Right atrium auricular region (tissue), 2 donors: ENCODE data around the gene CRACDL. TPM values are rescaled to one million over a fixed set of nuclear protein-coding genes. Genes with fewer than 3 reads are reported as not detected.

ENCODE experiments used
- DNase-seq: peaks from one replicate; pipeline ENCODE4 v3.0.0-alpha.2; 2019; ENCODE audit warnings: low spot score
- H3K27ac ChIP-seq, 2 donors: fragments of 200-600 bp; sonication (generic); 1 replicate in 1 of 2; 2 replicates in 1 of 2; pipeline ENCODE4 v1.5.1; 2016 to 2019
- H3K27me3 ChIP-seq, 2 donors: fragments of 200-600 bp; sonication (generic); one replicate each; pipeline versions ENCODE4 v1.5.1 to v1.6.0; 2017 to 2019
- H3K36me3 ChIP-seq: fragments of 200-600 bp; sonication (generic); one replicate; pipeline ENCODE4 v1.5.1; 2016
- H3K4me1 ChIP-seq, 2 donors: fragments of 200-600 bp; sonication (generic); one replicate each; pipeline versions ENCODE4 v1.5.1 to v1.6.0; 2017 to 2019
- H3K4me3 ChIP-seq, 2 donors: fragments of 200-600 bp; sonication (generic); 1 replicate in 1 of 2; 2 replicates in 1 of 2; pipeline ENCODE4 v1.5.1; 2017 to 2019; ENCODE audit warnings: mild to moderate bottlenecking in 1 of 2, moderate library complexity in 1 of 2
- H3K9me3 ChIP-seq, 2 donors: fragments of 200-600 bp; sonication (generic); one replicate each; pipeline ENCODE4 v1.5.1; 2019
- total RNA-seq, 2 donors: library from RNA; depleted of rRNA; stranded (reverse); fragments of >200 nt; gene quantifications; one replicate each; pipeline ENCODE4 v1.1.0, GENCODE V29; 2016
- TF ChIP-seq, protein P1 (sequence below), 2 donors: fragments of 200-600 bp; sonication (generic); IDR thresholded peaks; one replicate each; pipeline ENCODE4 v1.5.1; 2019; ENCODE audit warnings: antibody characterized with exemption in 2 of 2

Gene CRACDL
- total RNA-seq, 2 donors from 2014 or later, result 5.3 to 7.4 TPM

DNA sequence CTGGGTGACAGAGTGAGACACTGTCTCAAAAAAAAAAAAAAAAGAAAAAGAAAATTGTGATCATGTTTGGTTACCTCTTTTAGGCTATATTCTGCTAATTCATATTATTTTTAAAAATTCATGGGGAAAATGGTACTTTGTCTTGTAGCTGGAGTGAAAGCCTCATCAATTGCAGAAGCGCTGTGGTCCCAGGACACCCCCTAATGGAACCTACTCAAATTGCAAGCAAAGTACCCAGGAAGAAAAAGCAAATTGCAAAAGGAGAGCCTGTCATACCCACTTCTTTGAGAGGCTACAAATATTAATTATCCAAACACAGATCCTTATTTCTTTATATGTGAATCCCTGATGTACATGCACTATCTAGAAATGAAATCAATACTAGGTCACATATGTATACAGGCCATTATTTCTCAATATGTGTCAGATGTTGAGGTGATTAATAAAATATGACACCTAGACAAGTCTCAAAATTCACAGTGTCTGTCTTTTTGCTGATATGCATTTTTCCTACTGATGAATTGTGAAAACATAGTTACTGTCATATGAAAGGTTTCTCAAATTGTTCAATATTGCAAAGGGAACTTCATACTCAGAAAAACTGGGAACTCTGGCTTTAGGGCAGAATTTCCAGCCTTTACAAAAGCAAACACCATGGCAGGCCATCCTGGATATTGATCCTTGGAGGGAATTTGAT lies 12.6 kb downstream of the CRACDL start:
- Histone ChIP-seq H3K9me3 (peaks cover 0 to 5% of the 10 kb centered on the region in 2 donors), H3K36me3 (no peaks in the 10 kb centered on the region), H3K27ac (no peak overlapping the region), H3K4me3 (no peak overlapping the region), H3K27me3 (no peaks in the 10 kb centered on the region), H3K4me1 (no peaks in the 10 kb centered on the region)
- TF ChIP-seq, protein P1, sequence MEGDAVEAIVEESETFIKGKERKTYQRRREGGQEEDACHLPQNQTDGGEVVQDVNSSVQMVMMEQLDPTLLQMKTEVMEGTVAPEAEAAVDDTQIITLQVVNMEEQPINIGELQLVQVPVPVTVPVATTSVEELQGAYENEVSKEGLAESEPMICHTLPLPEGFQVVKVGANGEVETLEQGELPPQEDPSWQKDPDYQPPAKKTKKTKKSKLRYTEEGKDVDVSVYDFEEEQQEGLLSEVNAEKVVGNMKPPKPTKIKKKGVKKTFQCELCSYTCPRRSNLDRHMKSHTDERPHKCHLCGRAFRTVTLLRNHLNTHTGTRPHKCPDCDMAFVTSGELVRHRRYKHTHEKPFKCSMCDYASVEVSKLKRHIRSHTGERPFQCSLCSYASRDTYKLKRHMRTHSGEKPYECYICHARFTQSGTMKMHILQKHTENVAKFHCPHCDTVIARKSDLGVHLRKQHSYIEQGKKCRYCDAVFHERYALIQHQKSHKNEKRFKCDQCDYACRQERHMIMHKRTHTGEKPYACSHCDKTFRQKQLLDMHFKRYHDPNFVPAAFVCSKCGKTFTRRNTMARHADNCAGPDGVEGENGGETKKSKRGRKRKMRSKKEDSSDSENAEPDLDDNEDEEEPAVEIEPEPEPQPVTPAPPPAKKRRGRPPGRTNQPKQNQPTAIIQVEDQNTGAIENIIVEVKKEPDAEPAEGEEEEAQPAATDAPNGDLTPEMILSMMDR (IDR thresholded peaks at IDR 0.05), result no peak
- DNase-seq, result no peak

DNA sequence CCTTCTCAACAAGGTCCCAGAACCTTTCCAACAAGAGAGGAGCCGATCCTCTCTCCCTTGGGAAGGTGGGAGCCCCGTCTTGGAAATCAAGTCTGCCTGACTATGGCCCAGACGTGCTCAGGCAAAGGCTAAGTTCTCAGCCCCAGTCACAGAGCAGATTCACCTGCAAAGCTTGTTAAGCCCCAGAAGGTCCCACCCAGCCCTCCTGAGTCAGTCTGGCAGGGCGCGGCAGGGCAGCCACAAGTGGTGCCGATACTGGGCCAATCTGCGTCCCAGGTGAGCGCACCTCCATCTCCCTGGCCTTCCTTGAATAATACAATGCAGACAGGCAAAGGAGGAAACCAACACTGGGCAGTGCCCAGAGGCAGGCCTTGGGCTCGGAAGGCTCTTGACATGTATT lies 15.0 kb downstream of the CRACDL start:
- H3K36me3 ChIP-seq, result no peaks in the 10 kb centered on the region

DNA sequence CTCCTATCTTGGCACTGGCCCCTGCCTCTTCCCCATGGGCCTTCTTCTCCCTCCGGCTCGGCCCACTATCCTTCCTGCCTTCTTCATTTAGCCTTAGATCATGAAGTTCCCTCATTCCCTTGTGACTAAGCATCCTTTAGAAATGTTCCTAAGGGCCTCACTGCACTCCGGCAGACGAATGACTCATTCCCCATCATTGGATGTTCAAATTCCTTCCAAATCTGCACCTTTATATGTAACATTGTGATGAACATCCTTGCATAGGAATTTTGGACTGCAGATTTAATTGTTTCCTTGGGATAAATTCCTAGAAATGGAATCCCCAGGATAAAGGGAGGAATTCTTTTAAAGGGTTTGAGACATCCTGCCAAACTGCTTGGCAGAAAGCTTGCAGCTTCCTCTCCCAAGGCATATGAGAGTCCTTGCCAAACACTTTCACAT lies 19.0 kb downstream of the CRACDL start:
- H3K27ac ChIP-seq, result no peak overlapping the region
- no peaks in the 10 kb centered on the region for H3K27me3 ChIP-seq
- no peaks in the 10 kb centered on the region for H3K9me3 ChIP-seq
- no peak for DNase-seq
- no peaks in the 10 kb centered on the region for H3K36me3 ChIP-seq
- H3K4me1 ChIP-seq, result peaks cover 0 to 8% of the 10 kb centered on the region in 2 donors
- TF ChIP-seq, protein P1 (IDR thresholded peaks at IDR 0.05), result no peak
- H3K4me3 ChIP-seq, result no peak overlapping the region

More for the DNA sequence above, 15.0 kb downstream of the CRACDL start:
- Histone ChIP-seq H3K27me3 (no peaks in the 10 kb centered on the region), H3K4me3 (no peak overlapping the region), H3K4me1 (no peaks in the 10 kb centered on the region), H3K27ac (no peak overlapping the region), H3K9me3 (peaks cover 0 to 5% of the 10 kb centered on the region in 2 donors)
- no peak for DNase-seq
- TF ChIP-seq, protein P1 (IDR thresholded peaks at IDR 0.05), result no peak

DNA sequence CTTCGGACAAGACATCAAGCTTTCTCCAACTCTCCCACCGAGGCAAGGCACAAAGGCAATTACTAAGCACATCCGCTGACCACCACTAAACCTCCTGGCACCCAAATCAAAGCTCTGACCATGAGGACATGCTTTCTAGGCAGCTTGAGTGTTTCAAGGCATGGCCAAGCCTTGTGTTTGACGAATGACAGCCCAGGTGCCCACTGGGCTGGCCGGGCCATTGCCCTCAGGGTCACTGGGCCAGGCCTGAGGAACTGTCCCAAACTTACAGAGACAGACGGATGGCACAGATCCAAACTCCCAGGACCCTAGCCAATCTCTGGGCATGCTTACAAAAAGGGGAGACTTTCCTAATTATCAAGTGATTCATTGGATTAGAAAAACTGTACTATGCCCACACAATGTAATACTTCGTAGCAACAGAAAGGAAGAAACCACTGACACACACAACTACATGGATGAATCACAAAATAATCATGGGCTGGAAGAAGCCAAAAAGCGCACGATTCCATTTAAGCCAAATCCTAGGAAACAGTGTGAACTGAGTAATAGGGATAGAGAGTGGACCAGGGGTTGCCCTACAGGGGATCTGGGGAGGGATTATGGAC lies 20.2 kb downstream of the CRACDL start:
- H3K9me3 ChIP-seq, result no peaks in the 10 kb centered on the region
- TF ChIP-seq, protein P1 (IDR thresholded peaks at IDR 0.05), result no peak
- no peaks in the 10 kb centered on the region for H3K27me3 ChIP-seq
- H3K4me1 ChIP-seq, result peaks cover 0 to 9% of the 10 kb centered on the region in 2 donors
- DNase-seq, result no peak
- H3K27ac ChIP-seq, result no peak overlapping the region
- H3K4me3 ChIP-seq, result no peak overlapping the region
- H3K36me3 ChIP-seq, result no peaks in the 10 kb centered on the region

DNA sequence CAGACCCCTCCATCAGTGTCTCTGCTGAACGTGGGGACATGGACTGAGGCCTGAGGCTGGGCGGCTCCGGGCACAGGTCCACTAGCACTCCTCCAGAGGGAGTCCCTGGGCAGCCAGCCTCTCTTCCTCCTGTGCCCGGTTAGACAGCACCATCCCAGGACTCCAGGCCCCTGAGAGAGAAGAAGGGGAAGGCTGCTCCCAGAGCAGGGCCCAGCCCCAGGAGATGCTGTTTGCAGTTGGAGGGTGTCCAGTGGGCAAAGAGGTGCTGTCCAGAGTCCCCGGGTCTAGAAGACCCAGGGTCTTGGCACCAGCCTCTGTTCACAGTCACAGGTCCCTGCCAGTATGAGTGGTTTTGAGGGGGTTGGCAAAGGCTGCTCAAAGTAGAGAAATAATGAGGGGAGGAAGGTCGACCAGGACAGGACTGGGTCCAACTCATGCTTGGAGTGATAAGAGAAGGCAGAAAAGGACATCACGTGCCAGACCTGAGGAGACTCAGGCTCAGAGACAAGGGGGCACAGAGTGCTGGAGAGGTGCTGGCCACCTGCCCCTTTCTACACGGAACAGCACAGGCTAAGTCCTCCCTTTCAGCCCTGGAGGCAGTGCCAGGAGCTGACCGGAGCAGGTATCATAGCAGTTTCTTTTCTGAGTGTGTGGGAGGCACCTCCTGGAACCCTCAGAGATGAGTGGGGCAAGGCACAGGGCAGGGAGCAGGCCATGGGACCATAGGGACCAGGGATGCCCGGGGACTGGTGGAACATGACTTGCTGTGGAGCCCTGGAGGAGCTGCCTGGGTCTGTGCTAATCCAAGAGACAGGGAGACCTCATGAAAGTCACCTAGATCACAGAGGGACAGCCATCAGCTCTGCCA lies 21.1 kb downstream of the CRACDL start:
- TF ChIP-seq, protein P1 (IDR thresholded peaks at IDR 0.05), result no peak
- no peak for DNase-seq
- H3K9me3 ChIP-seq, result no peaks in the 10 kb centered on the region

More for the DNA sequence above, 21.1 kb downstream of the CRACDL start:
- no peaks in the 10 kb centered on the region for H3K36me3 ChIP-seq
- no peak overlapping the region for H3K27ac ChIP-seq
- H3K4me1 ChIP-seq, result peaks cover 0 to 11% of the 10 kb centered on the region in 2 donors
- no peaks in the 10 kb centered on the region for H3K27me3 ChIP-seq
- H3K4me3 ChIP-seq, result no peak overlapping the region
